Urinary bladder (tissue), 4 donors: ENCODE measurements around the gene GDF10. TPM values are rescaled to one million over a fixed set of nuclear protein-coding genes. Genes with fewer than 3 reads are reported as not detected.
A peak's percentile ranks its signal among the peaks of the same experiment; 100 is the strongest.

Experiments used
- DNase-seq: peaks from one replicate; pipeline ENCODE4 v3.0.0-alpha.2; 2015; ENCODE audit errors: extremely low spot score
- H3K27ac ChIP-seq: one replicate; pipeline ENCODE4 v1.5.1; 2013; ENCODE audit warnings: low read depth, mild to moderate bottlenecking, moderate library complexity
- H3K36me3 ChIP-seq: one replicate; pipeline ENCODE4 v1.6.1; 2013; ENCODE audit warnings: mild to moderate bottlenecking, moderate library complexity; ENCODE audit not compliant: insufficient read depth
- H3K4me1 ChIP-seq: one replicate; pipeline ENCODE4 v1.6.1; 2013; ENCODE audit warnings: mild to moderate bottlenecking, moderate library complexity; ENCODE audit not compliant: insufficient read depth
- H3K4me3 ChIP-seq: one replicate; pipeline ENCODE4 v1.5.1; 2013; ENCODE audit warnings: low read depth, low read length
- WGBS: extraction: QIAGEN DNeasy Blood & Tissue Kit; methylation state at CpG from one replicate; pipeline ENCODE4 v1.1.7; 2013; 5-methylcytosine and 5-hydroxymethylcytosine counted together
- polyA plus RNA-seq: library from polyadenylated mRNA; stranded (reverse); fragments of 200-250 nt; gene quantifications from one replicate; pipeline ENCODE4 v1.2.3, GENCODE V29; 2013
- total RNA-seq: library from RNA; depleted of rRNA; stranded (reverse); fragments of >200 nt; gene quantifications from one replicate; pipeline ENCODE4 v1.2.3, GENCODE V29; 2014
- donor health status: healthy with polysubstance abuse.
- donor health status: healthy.

Gene GDF10
- total and polyA plus RNA-seq, 2 donors: 1.8 to 7.8 TPM

DNA sequence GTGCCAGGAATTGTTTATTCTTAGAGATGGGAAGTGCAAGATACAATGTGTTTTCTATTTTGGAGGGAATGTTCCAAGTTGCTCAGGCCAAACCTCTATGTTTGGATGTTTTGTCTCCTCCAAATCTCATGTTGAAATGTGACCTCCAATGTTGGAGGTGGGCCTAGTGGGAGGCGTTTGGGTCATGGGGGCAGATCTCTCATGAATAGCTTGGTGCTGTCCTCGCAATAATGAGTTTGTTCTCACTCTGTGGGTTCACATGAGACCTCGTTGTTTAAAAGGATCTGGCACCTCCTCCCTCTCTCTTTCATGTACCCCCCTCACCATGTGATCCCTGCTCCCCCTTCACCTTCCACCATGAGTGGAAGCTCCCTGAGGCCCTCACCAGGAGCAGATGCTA lies 8.3 kb upstream of the GDF10 start:
- Histone ChIP-seq H3K4me3 (no peak overlapping the region), H3K27ac (no peak overlapping the region), H3K4me1 (no peaks in the 10 kb centered on the region), H3K36me3 (no peaks in the 10 kb centered on the region)
- 57% methylated on average over 3 of the region's 3 CpGs for WGBS
- no peak for DNase-seq

- DNase-seq: no peak
- Histone ChIP-seq H3K4me3 (no peak overlapping the region), H3K27ac (no peak overlapping the region), H3K4me1 (no peaks in the 10 kb centered on the region), H3K36me3 (no peaks in the 10 kb centered on the region)
- 96% methylated on average over 9 of the region's 9 CpGs for WGBS
Observed at GRCh38 chr10:47294057-47294456, 5.9 kb upstream of the GDF10 start.

- DNase-seq: no peak
- WGBS: 95% methylated on average over 5 of the region's 5 CpGs
- Histone ChIP-seq H3K27ac (no peak overlapping the region), H3K4me3 (no peak overlapping the region), H3K36me3 (no peaks in the 10 kb centered on the region), H3K4me1 (no peaks in the 10 kb centered on the region)
Observed at GRCh38 chr10:47294501-47294900, 5.5 kb upstream of the GDF10 start.

GRCh38 chr10:47295411-47295810 lies 4.6 kb upstream of the GDF10 start:
- WGBS: 90% methylated on average over 5 of the region's 5 CpGs
- H3K27ac ChIP-seq: no peak overlapping the region
- DNase-seq: no peak
- no peaks in the 10 kb centered on the region for H3K36me3 ChIP-seq
- no peak overlapping the region for H3K4me3 ChIP-seq
- peaks cover 4% of the 10 kb centered on the region for H3K4me1 ChIP-seq

DNA sequence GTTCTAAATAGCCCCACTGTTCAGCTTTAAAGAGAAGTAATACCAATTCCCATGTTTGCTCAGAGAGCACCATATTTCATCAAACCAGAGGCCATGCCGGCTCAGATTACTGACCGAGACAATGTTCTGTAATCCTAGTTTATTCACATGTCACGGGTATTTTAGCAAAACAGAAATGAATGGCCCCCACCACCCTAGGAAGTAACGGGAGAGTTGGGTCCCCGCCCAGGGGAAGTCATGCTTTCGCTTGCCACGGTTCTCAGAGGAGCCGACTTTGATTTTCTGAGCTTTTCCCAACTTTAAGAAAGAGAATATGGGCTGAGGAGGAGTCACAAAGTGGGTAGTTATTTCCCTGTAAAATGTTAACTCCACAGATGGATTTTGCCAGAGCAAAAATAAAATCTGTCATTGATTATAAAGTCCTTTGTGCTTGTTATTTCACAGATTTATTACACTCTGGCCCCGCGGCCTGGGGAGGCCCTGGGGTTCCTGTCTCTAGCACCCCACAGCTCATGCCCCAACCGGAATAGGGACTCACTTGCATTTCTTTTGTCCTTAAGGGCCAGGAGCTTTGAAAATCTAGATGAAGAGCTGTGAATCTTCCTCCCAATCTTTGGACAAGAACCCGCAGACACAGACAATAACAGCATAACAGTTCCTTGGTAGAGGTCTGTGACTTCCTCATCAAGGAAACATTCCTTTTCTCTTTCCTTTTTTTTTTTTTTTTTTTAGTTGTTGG lies 3.7 kb upstream of the GDF10 start:
- Histone ChIP-seq H3K4me3 (no peak overlapping the region), H3K27ac (no peak overlapping the region), H3K4me1 (peaks cover 4% of the 10 kb centered on the region), H3K36me3 (no peaks in the 10 kb centered on the region)
- 52% methylated on average over 12 of the region's 12 CpGs for whole genome bisulfite sequencing
- DNase-seq: peak; percentile 56

GRCh38 chr10:47296941-47297340 lies 3.1 kb upstream of the GDF10 start:
- DNase-seq: no peak
- Histone ChIP-seq H3K4me3 (no peak overlapping the region), H3K27ac (no peak overlapping the region), H3K36me3 (no peaks in the 10 kb centered on the region), H3K4me1 (peaks cover 4% of the 10 kb centered on the region)
- 88% methylated on average over 1 of the region's 1 CpG for WGBS

- H3K36me3 ChIP-seq: no peaks in the 10 kb centered on the region
- peaks cover 4% of the 10 kb centered on the region for H3K4me1 ChIP-seq
- no peak overlapping the region for H3K27ac ChIP-seq
- no peak for DNase-seq
- no peak overlapping the region for H3K4me3 ChIP-seq
- WGBS: 90% methylated on average over 12 of the region's 12 CpGs
Observed at GRCh38 chr10:47297866-47298540, 2.0 kb upstream of the GDF10 start.

DNA sequence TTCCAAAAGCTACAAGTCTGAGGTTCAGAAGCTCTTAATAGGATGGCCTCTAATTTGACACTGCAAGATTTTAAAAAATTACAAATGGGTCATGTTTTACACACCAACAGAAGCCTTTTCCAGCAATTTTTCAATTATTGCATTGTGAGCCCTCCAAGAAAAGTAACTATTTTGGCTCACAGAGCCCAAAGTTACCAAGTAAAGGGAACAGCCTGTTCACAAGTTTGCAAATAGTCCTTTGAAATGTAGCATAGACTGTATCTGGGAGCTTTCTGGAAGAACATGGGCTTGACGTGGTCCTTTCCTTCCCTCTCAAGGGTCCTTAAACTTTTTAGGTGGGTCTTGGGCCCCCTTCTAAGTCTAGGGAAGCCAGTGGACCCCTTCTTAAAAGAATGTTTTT lies 1.3 kb upstream of the GDF10 start:
- Histone ChIP-seq H3K36me3 (no peaks in the 10 kb centered on the region), H3K4me1 (peaks cover 4% of the 10 kb centered on the region), H3K4me3 (no peak overlapping the region), H3K27ac (no peak overlapping the region)
- DNase-seq: no peak
- 79% methylated on average over 1 of the region's 1 CpG for WGBS

- Histone ChIP-seq H3K27ac (no peak overlapping the region), H3K4me3 (peak overlapping the region; percentile 41), H3K36me3 (no peaks in the 10 kb centered on the region), H3K4me1 (peaks cover 4% of the 10 kb centered on the region)
- DNase-seq: no peak
- WGBS: 3% methylated on average over 57 of the region's 57 CpGs
Observed at GRCh38 chr10:47300429-47300931, 483 bp downstream of the GDF10 start.

DNA sequence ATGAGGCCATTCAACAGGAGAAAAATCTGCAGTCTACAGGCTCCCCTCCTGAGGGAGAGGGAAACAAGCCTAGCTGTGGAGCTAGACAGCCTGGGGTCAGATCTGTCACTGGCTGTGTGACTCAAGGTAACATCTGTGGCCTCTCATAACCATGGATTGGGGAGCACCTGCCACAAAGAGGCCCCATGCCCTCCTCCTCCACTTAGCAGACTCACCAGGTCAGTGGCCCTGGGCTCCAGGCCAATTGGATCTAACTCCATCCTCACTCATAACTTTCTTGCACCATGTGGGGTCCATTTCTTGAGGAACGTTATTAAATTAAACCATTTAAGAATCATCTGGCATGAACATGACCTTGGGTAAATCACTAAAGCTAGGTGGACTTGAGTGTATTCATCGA lies 1.8 kb downstream of the GDF10 start:
- no peaks in the 10 kb centered on the region for H3K36me3 ChIP-seq
- no peak overlapping the region for H3K4me3 ChIP-seq
- WGBS: 69% methylated on average over 2 of the region's 2 CpGs
- DNase-seq: no peak
- no peak overlapping the region for H3K27ac ChIP-seq
- H3K4me1 ChIP-seq: peaks cover 4% of the 10 kb centered on the region

DNA sequence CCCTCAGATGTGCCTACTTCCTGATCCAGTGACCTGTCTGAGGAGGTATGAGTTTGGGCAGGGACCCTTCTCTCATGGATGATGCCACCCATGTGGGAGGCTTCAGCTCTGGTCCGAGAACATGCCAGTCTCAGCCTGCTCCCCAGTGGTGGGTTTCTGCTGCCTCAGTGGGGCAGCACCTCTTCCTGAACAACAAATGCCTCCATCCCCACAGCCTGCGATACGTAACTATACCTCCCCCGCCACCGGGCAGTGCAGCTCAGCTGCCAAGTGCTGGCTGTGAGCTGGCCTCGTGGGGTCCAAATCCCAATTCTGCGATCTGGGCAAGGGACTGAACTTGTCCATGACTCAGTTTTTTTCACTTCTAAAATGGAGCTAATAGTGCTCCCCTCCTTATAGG lies 3.1 kb downstream of the GDF10 start:
- no peaks in the 10 kb centered on the region for H3K36me3 ChIP-seq
- DNase-seq: no peak
- H3K4me1 ChIP-seq: peaks cover 4% of the 10 kb centered on the region
- WGBS: 94% methylated on average over 7 of the region's 7 CpGs
- no peak overlapping the region for H3K4me3 ChIP-seq
- H3K27ac ChIP-seq: no peak overlapping the region

DNA sequence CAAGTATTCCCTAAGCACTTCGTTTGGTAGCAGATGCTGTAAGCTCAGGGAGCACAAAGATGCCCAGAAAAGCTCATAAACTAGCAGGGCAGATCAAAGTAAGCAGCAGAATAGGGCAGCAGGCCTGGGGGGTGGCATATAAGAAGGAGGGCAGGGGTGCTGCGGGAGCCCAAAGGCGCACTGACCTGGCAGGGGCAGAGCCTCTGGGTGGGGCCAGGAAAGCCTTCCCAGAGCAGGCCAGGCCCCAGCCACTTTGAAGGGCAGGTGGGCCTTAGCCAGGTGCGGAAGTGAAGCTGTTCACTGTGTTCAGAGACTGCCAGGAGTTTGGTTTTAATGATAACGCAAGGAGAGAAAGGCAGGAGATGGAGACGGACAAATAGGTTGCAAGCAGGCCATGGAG lies 3.9 kb downstream of the GDF10 start:
- no peak for DNase-seq
- Histone ChIP-seq H3K4me3 (no peak overlapping the region), H3K27ac (no peak overlapping the region), H3K4me1 (peaks cover 4% of the 10 kb centered on the region), H3K36me3 (no peaks in the 10 kb centered on the region)
- 93% methylated on average over 6 of the region's 6 CpGs for WGBS

- no peaks in the 10 kb centered on the region for H3K4me1 ChIP-seq
- no peak overlapping the region for H3K27ac ChIP-seq
- no peak for DNase-seq
- H3K36me3 ChIP-seq: no peaks in the 10 kb centered on the region
- H3K4me3 ChIP-seq: no peak overlapping the region
- WGBS: 66% methylated on average over 2 of the region's 2 CpGs
Observed at GRCh38 chr10:47305566-47305965, 5.6 kb downstream of the GDF10 start.
